ENCODE results near the gene OAT. TPM values are rescaled to one million over a fixed set of nuclear protein-coding genes. Genes with fewer than 3 reads are reported as not detected.

The OAT gene
- total and polyA plus RNA-seq, 10 of the 15 experiments (the other 5 are each of a cell fraction or from before 2014, with no cell fraction given): 1.2 to 9.8 (median 1.6) TPM

- no peak for TF ChIP-seq CHD2 (IDR thresholded peaks at IDR 0.05; ENCODE audit: borderline replicate concordance, low read depth, low read length)
- TF ChIP-seq NR2F1 (conservative IDR thresholded peaks at IDR 0.05): no peak
- no peak for TF ChIP-seq STAT3 (IDR thresholded peaks at IDR 0.05; ENCODE audit: low read depth, low read length)
- no peak for TF ChIP-seq BCL3 (IDR thresholded peaks at IDR 0.05; ENCODE audit: borderline replicate concordance, insufficient read depth, low read depth, low read length, poor library complexity, severe bottlenecking)
- no peak for TF ChIP-seq BMI1 (IDR thresholded peaks at IDR 0.05; ENCODE audit: borderline replicate concordance)
- TF ChIP-seq, protein P1, sequence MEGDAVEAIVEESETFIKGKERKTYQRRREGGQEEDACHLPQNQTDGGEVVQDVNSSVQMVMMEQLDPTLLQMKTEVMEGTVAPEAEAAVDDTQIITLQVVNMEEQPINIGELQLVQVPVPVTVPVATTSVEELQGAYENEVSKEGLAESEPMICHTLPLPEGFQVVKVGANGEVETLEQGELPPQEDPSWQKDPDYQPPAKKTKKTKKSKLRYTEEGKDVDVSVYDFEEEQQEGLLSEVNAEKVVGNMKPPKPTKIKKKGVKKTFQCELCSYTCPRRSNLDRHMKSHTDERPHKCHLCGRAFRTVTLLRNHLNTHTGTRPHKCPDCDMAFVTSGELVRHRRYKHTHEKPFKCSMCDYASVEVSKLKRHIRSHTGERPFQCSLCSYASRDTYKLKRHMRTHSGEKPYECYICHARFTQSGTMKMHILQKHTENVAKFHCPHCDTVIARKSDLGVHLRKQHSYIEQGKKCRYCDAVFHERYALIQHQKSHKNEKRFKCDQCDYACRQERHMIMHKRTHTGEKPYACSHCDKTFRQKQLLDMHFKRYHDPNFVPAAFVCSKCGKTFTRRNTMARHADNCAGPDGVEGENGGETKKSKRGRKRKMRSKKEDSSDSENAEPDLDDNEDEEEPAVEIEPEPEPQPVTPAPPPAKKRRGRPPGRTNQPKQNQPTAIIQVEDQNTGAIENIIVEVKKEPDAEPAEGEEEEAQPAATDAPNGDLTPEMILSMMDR (IDR thresholded peaks at IDR 0.05 in 2 of 3, conservative IDR thresholded peaks at IDR 0.05 in 1 of 3; ENCODE audit: control insufficient read depth in 2 of 3, extremely low read depth in 1 of 3, insufficient read depth in 1 of 3, low read depth in 3 of 3, low read length in 3 of 3): no peak
These were observed 50.8 kb downstream of the OAT start (continued) for GRCh38 chr10:124367936-124368335.

DNA sequence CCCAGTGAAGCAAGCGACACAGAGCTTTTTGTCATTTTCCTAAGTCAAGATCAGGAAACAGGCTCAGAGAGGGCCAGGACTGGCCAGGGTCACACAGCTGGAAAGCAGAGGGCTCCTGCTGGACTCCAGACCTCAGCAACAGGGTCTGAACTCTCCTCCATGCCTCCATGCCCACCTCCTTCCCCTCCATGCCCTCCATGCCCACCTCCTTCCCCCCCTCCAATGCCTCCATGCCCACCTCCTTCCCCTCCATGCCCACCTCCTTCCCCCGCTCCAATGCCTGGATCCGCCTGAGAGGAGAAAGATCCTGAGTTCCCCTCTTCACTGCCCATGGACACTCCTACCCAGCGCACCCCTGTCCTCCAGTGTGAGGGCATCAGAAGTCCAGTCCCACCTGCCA, 51.3 kb downstream of the OAT start:
- Histone ChIP-seq H3K4me1 (ENCODE audit: control insufficient read depth, insufficient read depth, low read length) (peaks cover 6% of the 10 kb centered on the region; the same call in 1 of the 2 replicates), H3K27ac (ENCODE audit: control insufficient read depth, insufficient read depth) (no peak overlapping the region), H3K36me3 (ENCODE audit: control insufficient read depth in 2 of 2, insufficient read depth in 2 of 2, low read length in 1 of 2) (no peaks in the 10 kb centered on the region), H4K20me1 (ENCODE audit: control insufficient read depth, insufficient read depth) (no peaks in the 10 kb centered on the region), H3K27me3 (replicated peaks in 1 of 2; ENCODE audit: control insufficient read depth in 2 of 2, insufficient read depth in 2 of 2, low read length in 1 of 2) (peaks cover 0 to 3% of the 10 kb centered on the region in 2 experiments; a peak in 1 of 4 replicates), H2AFZ (ENCODE audit: control insufficient read depth, low read depth, low read length) (no peak overlapping the region), H3K4me2 (ENCODE audit: control insufficient read depth, insufficient read depth) (no peak overlapping the region), H3K4me3 (no peak overlapping the region), H3K9ac (ENCODE audit: control insufficient read depth, insufficient read depth, low read length) (no peak overlapping the region), H3K79me2 (ENCODE audit: control insufficient read depth, insufficient read depth, low read length) (no peaks in the 10 kb centered on the region), H3K9me3 (replicated peaks; ENCODE audit: control insufficient read depth, insufficient read depth, low read length) (no peaks in the 10 kb centered on the region; the same call in 2 of the 3 replicates)
- no peak for ATAC-seq
- POLR2A ChIA-PET: no interaction called here
- in situ Hi-C loops (cut with MboI) (no loop called here), intact Hi-C loops (cut with micrococcal nuclease; ENCODE audit: unreplicated experiment) (no loop called here)
- CTCF ChIA-PET: no interaction called here
- 91% methylated on average over 3 of the region's 4 CpGs for WGBS (ENCODE audit: insufficient coverage, insufficient replicate concordance, low lambda C conversion rate, missing lambda C conversion rate)
- SMC1A ChIA-PET (ENCODE audit: uncharacterized antibody, unreplicated experiment): no interaction called here
- FAIRE-seq: no peak
- TF ChIP-seq EGR1 (IDR thresholded peaks at IDR 0.05; ENCODE audit: borderline replicate concordance in 1 of 2, low read depth in 2 of 2, low read length in 2 of 2) (no peak), PAX8 (IDR thresholded peaks at IDR 0.05) (no peak)
- no peak for DNase-seq (ENCODE audit: low read depth, low spot score)
- no TSS peak for BruUV-seq (replicated peaks)
- RAD21 ChIA-PET (ENCODE audit: unreplicated experiment): no interaction called here

All from GM12878 (cell line).